GM12878 (cell line): ENCODE data around the gene VEGFA. TPM values are rescaled to one million over a fixed set of nuclear protein-coding genes. Genes with fewer than 3 reads are reported as not detected.

Experiments
- ATAC-seq: fragments of 200-7000 bp; cut with Tn5 transposase; 3 replicates; pipeline ENCODE4 v1.9.1; 2020; ENCODE audit warnings: mild to moderate bottlenecking, moderate library complexity
- BruUV-seq: library from RNA; stranded (reverse); fragments of 400-500 nt; replicated peaks from 2 replicates; lab custom pipeline; 2021; lab: Mats Ljungman, UMichigan
- CTCF ChIA-PET: fragments of 300-600 bp; sonication (Branson Sonifier 250); formaldehyde crosslinking; extraction: SDS; loops from one replicate; lab custom pipeline; 2021; ENCODE audit warnings: inconsistent platforms; lab: Yijun Ruan, JAX
- POLR2A ChIA-PET: fragments of 350-600 bp; formaldehyde crosslinking; extraction: SDS; loops from one replicate; lab custom pipeline; 2021; ENCODE audit warnings: inconsistent platforms; lab: Charles Lee
- RAD21 ChIA-PET: fragments of 300-600 bp; sonication (Branson Sonifier 250); formaldehyde crosslinking; loops from one replicate; lab custom pipeline; 2023; ENCODE audit warnings: antibody characterized with exemption; ENCODE audit not compliant: unreplicated experiment; lab: Charles Lee
- SMC1A ChIA-PET: fragments of 300-600 bp; sonication (Branson Sonifier 250); formaldehyde crosslinking; loops from one replicate; lab custom pipeline; 2023; ENCODE audit not compliant: unreplicated experiment, uncharacterized antibody; lab: Charles Lee
- DNase-seq: peaks from one replicate; pipeline ENCODE4 v3.0.0-alpha.2; 2011; ENCODE audit warnings: low read depth, low spot score
- FAIRE-seq: peaks from 3 replicates; lab custom pipeline; 2011; peaks lifted over from hg19 to GRCh38; lab: Jason Lieb, UNC
- H2AFZ ChIP-seq: 2 replicates; pipeline ENCODE4 v1.6.0; 2011; ENCODE audit warnings: low read depth, low read length, control low read depth; ENCODE audit not compliant: control insufficient read depth
- H3K27ac ChIP-seq: 2 replicates; pipeline ENCODE4 v1.5.1; 2011; ENCODE audit warnings: control low read depth; ENCODE audit not compliant: control insufficient read depth, insufficient read depth
- H3K27me3 ChIP-seq, 2 experiments: replicated peaks in 1 of 2; 2 replicates each; pipeline versions ENCODE4 v1.6.0 to v1.6.1; 2011; ENCODE audit warnings: low read length in 1 of 2; ENCODE audit not compliant: control insufficient read depth in 2 of 2, insufficient read depth in 2 of 2
- H3K36me3 ChIP-seq, 2 experiments: 2 replicates each; pipeline ENCODE4 v1.5.1; 2011; ENCODE audit warnings: low read length in 1 of 2; ENCODE audit not compliant: control insufficient read depth in 2 of 2, insufficient read depth in 2 of 2
- H3K4me1 ChIP-seq: 2 replicates; pipeline ENCODE4 v1.6.1; 2011; ENCODE audit warnings: mild to moderate bottlenecking, low read length, moderate library complexity, mixed read lengths; ENCODE audit not compliant: control insufficient read depth, insufficient read depth
- H3K4me2 ChIP-seq: 2 replicates; pipeline ENCODE4 v1.6.0; 2011; ENCODE audit warnings: control low read depth; ENCODE audit not compliant: control insufficient read depth, insufficient read depth
- H3K4me3 ChIP-seq: fragments of 200-600 bp; sonication (generic); 2 replicates; pipeline ENCODE4 v1.5.1; 2016
- H3K79me2 ChIP-seq: 2 replicates; pipeline ENCODE4 v1.6.0; 2011; ENCODE audit warnings: low read length; ENCODE audit not compliant: control insufficient read depth, insufficient read depth
- H3K9ac ChIP-seq: 2 replicates; pipeline ENCODE4 v1.8.0; 2011; ENCODE audit warnings: low read length, control low read depth, mixed read lengths; ENCODE audit not compliant: control insufficient read depth, insufficient read depth
- H3K9me3 ChIP-seq: replicated peaks from 3 replicates; pipeline ENCODE4 v1.5.1; 2011; ENCODE audit warnings: mild to moderate bottlenecking, low read length; ENCODE audit not compliant: control insufficient read depth, insufficient read depth
- H4K20me1 ChIP-seq: 2 replicates; pipeline ENCODE4 v1.6.0; 2011; ENCODE audit not compliant: control insufficient read depth, insufficient read depth
- CHD1 ChIP-seq: IDR thresholded peaks from 2 replicates; pipeline ENCODE4 v1.6.1; 2012; ENCODE audit warnings: low read depth, low read length, improper control_type of control experiment
- EGR1 ChIP-seq, 2 experiments: IDR thresholded peaks; 1 replicate in 1 of 2; 2 replicates in 1 of 2; pipeline ENCODE4 v1.6.1; 2011 to 2012; ENCODE audit warnings: low read depth in 2 of 2, low read length in 2 of 2, borderline replicate concordance in 1 of 2, mild to moderate bottlenecking in 1 of 2, moderate library complexity in 1 of 2
- EZH2 ChIP-seq: IDR thresholded peaks from 2 replicates; pipeline ENCODE4 v1.6.1; 2012; ENCODE audit warnings: low read depth, mild to moderate bottlenecking, control low read depth, inconsistent platforms, low read length, borderline replicate concordance; ENCODE audit not compliant: control insufficient read depth
- NFIC ChIP-seq: IDR thresholded peaks from 2 replicates; pipeline ENCODE4 v1.6.1; 2012; ENCODE audit warnings: low read depth, mild to moderate bottlenecking, inconsistent platforms, low read length, moderate library complexity
- NFYA ChIP-seq: IDR thresholded peaks from 2 replicates; pipeline ENCODE4 v1.6.1; 2011; ENCODE audit warnings: low read depth, mild to moderate bottlenecking, low read length, improper control_type of control experiment, borderline replicate concordance
- SPI1 ChIP-seq: IDR thresholded peaks from 2 replicates; pipeline ENCODE4 v1.6.1; 2011; ENCODE audit warnings: low read depth, mild to moderate bottlenecking, low read length, moderate library complexity, borderline replicate concordance; ENCODE audit not compliant: insufficient read depth
- ZBED1 ChIP-seq: IDR thresholded peaks from 2 replicates; pipeline ENCODE4 v1.6.1; 2016; ENCODE audit warnings: borderline replicate concordance
- WGBS: methylation state at CpG from one replicate; pipeline ENCODE4 v1.1.6; 2016; ENCODE audit warnings: low lambda C conversion rate; ENCODE audit not compliant: insufficient replicate concordance, insufficient coverage; ENCODE audit errors: missing lambda C conversion rate; 5-methylcytosine and 5-hydroxymethylcytosine counted together
- in situ Hi-C: fragments of 300-500 bp; cut with MboI; formaldehyde crosslinking; loops from 9 replicates; pipeline ENCODE4 v1.14.3; 2018; ENCODE audit warnings: mixed read lengths
- intact Hi-C: fragments of 100-400 bp; cut with micrococcal nuclease; formaldehyde crosslinking; loops from one replicate; pipeline ENCODE4 v1.14.2; 2022; ENCODE audit not compliant: unreplicated experiment
- polyA plus RNA-seq, 11 experiments: library from polyadenylated mRNA; depleted of rRNA in 4 of 11; unstranded in 6 of 11; stranded (reverse) in 5 of 11; fragments of >200 nt; fragmentation: Nextera tagmentation in 4 of 11; fragmentation: Illumina TruSeq in 1 of 11; extraction: Ambion mirVana in 4 of 11; extraction: Trizol in 1 of 11; gene quantifications; 1 replicate in 1 of 11; 2 replicates in 10 of 11; pipeline versions ENCODE4 v1.2.1 to v1.2.3, GENCODE V29; 2011 to 2016; ENCODE audit warnings: inconsistent platforms in 2 of 11, missing spikeins in 2 of 11, low read depth in 1 of 11
- total RNA-seq, 4 experiments: library from RNA; depleted of rRNA in 3 of 4; stranded (reverse); fragments of >200 nt in 3 of 4; fragmentation: Illumina TruSeq in 1 of 4; extraction: Trizol in 1 of 4; gene quantifications; 2 replicates each; pipeline versions ENCODE4 v1.2.1 to v1.2.3, GENCODE V29; 2013 to 2021
- TF ChIP-seq, protein P1 (sequence below): IDR thresholded peaks from 2 replicates; pipeline ENCODE4 v1.6.1; 2011; ENCODE audit warnings: low read depth, mild to moderate bottlenecking, low read length, moderate library complexity, borderline replicate concordance; ENCODE audit errors: extremely low read depth

Gene VEGFA
- total and polyA plus RNA-seq, 10 of the 15 experiments (the other 5 are each of a cell fraction or from before 2014, with no cell fraction given), result 0.96 to 140 (median 16.9) TPM

DNA sequence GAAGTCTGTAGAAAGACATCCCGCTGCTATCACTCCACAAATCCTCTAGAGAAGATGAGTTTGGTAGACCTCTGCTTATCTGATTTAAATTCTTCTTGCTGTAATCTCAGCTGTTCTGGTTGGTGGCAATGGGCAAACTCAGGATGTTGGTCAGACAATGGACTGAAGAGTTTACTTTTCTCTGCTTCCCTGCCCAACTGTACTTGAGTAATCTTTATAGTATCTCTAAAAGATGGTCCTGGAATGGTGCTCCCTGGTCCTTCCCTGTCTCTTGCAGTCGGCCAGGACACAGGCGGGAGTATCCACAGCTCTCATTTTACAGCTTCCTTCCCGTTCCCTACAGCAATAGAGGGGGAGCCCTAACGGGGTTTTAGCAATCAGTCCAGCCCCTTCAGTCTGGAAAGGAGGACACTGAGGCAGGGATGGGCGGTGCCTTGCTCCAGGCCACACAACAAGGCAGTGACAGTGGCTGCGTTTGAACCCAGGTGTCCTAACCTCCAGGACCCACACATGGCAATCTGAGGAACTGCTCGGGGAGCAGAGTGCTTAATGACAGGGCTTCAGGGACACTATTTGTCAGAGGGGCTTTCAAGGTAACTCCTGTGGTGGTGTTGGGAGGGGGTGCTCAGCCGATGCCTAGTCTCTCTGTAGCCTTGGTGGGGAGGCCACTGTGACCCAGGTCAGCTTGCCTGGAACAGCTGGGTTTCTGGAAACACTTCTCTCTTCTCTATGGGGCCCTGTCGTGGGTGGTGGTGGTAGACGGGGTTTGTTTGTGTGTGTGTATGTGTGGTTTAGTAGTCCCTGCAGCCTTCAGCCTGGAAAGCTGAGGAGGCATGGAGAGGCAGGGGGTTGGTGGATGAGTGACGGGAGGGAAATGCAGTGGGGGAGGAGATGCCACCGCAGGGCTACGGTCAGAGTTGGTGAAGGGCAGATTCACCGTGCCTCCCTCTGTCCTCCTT, 9.5 kb upstream of the VEGFA start:
- Histone ChIP-seq H3K4me1 (peaks cover 10% of the 10 kb centered on the region), H3K36me3 (no peaks in the 10 kb centered on the region), H4K20me1 (no peaks in the 10 kb centered on the region), H2AFZ (no peak overlapping the region), H3K27me3 (no peaks in the 10 kb centered on the region), H3K4me2 (no peak overlapping the region), H3K4me3 (no peak overlapping the region), H3K9ac (no peak overlapping the region), H3K79me2 (no peaks in the 10 kb centered on the region)
- ChIA-PET CTCF (interaction anchor here (0.8 to 3.4 kb wide), 8 partner anchors 13 to 325 kb away, joined by 3 to 28 read pairs (median 9); no protein-coding TSS in a partner anchor), SMC1A (interaction anchor here (0.6 to 2.1 kb wide), 6 partner anchors 36 to 317 kb away, joined by 3 to 8 read pairs (median 4); no protein-coding TSS in a partner anchor), RAD21 (interaction anchor here (0.6 to 2.0 kb wide), 5 partner anchors 36 to 319 kb away, joined by 3 to 8 read pairs (median 3); no protein-coding TSS in a partner anchor)
- 37% methylated on average over 14 of the region's 15 CpGs for WGBS
- ATAC-seq, result no peak
- DNase-seq, result no peak
- no peak for FAIRE-seq
- no TSS peak for BruUV-seq
- TF ChIP-seq NFIC (no peak), NFYA (no peak), SPI1 (no peak), CHD1 (no peak), EZH2 (no peak), EGR1 (IDR thresholded peaks at IDR 0.05; ENCODE audit: borderline replicate concordance in 1 of 2, low read depth in 2 of 2, low read length in 2 of 2) (peak in 1 of 2 experiments; percentile 7; a peak in 1 of 3 replicates), ZBED1 (no peak)
- TF ChIP-seq, protein P1, sequence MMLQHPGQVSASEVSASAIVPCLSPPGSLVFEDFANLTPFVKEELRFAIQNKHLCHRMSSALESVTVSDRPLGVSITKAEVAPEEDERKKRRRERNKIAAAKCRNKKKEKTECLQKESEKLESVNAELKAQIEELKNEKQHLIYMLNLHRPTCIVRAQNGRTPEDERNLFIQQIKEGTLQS, result no peak
- TF ChIP-seq, all 136 proteins: peak for 1
- intact Hi-C loops, result no loop called here
- H3K27ac ChIP-seq, result no peak overlapping the region
- H3K9me3 ChIP-seq, result no peaks in the 10 kb centered on the region
- in situ Hi-C loops, result no loop called here
- POLR2A ChIA-PET, result interaction anchor here (0.5 kb wide), 2 partner anchors 39 to 706 kb away, joined by 4 to 5 read pairs; no protein-coding TSS in a partner anchor
